Left lung (tissue), 14 donors: ENCODE measurements around the gene ARHGAP45. TPM values are rescaled to one million over a fixed set of nuclear protein-coding genes. Genes with fewer than 3 reads are reported as not detected.

Source experiments
- ATAC-seq: fragments of 200-7000 bp; cut with Tn5 transposase; one replicate; pipeline ENCODE4 v1.9.1; 2020; ENCODE audit warnings: moderate library complexity
- DNase-seq, 4 donors: peaks; one replicate each; pipeline ENCODE4 v3.0.0-alpha.2; 2013 to 2020
- H3K27ac ChIP-seq, 2 donors: fragments of 200-600 bp; sonication (generic) in 1 of 2; one replicate each; pipeline versions ENCODE4 v1.5.0 to v1.8.0; 2020 to 2021
- H3K27me3 ChIP-seq, 2 donors: fragments of 200-600 bp; sonication (generic) in 1 of 2; one replicate each; pipeline versions ENCODE4 v1.5.0 to v1.8.0; 2020 to 2021
- H3K36me3 ChIP-seq, 2 donors: fragments of 200-600 bp; sonication (generic) in 1 of 2; one replicate each; pipeline versions ENCODE4 v1.5.0 to v1.8.0; 2020 to 2021
- H3K4me1 ChIP-seq, 2 donors: fragments of 200-600 bp; one replicate each; pipeline ENCODE4 v1.8.0; 2021
- H3K4me3 ChIP-seq, 2 donors: fragments of 200-600 bp; sonication (generic) in 1 of 2; one replicate each; pipeline versions ENCODE4 v1.5.0 to v1.8.0; 2020 to 2021; ENCODE audit warnings: mild to moderate bottlenecking in 1 of 2
- H3K9me3 ChIP-seq, 2 donors: fragments of 200-600 bp; sonication (generic) in 1 of 2; one replicate each; pipeline versions ENCODE4 v1.5.0 to v1.8.0; 2020 to 2021
- intact Hi-C, 2 donors: fragments of 100-400 bp; cut with DNase I; formaldehyde crosslinking; loops; one replicate each; pipeline versions ENCODE4 v1.11.2 to v1.14.2; 2022
- long read RNA-seq, 12 donors: library from polyadenylated mRNA in 2 of 12; unstranded in 2 of 12; transcript quantifications; one replicate each; pipeline ENCODE4 v2.0.0 and lab custom pipeline, GENCODE V29; 2019 to 2026
- polyA plus RNA-seq, 6 donors: library from polyadenylated mRNA; unstranded; fragments of 120-200 nt; gene quantifications; one replicate each; pipeline ENCODE4 v1.2.1, GENCODE V29; 2013; ENCODE audit not compliant: insufficient read length in 6 of 6
- total RNA-seq, 2 donors: library from RNA; stranded (reverse); fragmentation: NEBNext Ultra II Directional; extraction: Animal tissue kit (Norgen Biotek cat#: 25700); gene quantifications; one replicate each; pipeline ENCODE4 v1.2.1, GENCODE V29; 2021
- TF ChIP-seq, protein P1 (sequence below), 2 donors: fragments of 200-600 bp; sonication (generic) in 1 of 2; IDR thresholded peaks; one replicate each; pipeline versions ENCODE4 v1.5.0 to v1.8.0; 2021; ENCODE audit warnings: antibody characterized with exemption in 2 of 2
- donor health status: DM: no; HTN: yes; CAD: no.
- donor health status: DM: no; HTN: no; CAD: no.

Gene ARHGAP45, protein sequence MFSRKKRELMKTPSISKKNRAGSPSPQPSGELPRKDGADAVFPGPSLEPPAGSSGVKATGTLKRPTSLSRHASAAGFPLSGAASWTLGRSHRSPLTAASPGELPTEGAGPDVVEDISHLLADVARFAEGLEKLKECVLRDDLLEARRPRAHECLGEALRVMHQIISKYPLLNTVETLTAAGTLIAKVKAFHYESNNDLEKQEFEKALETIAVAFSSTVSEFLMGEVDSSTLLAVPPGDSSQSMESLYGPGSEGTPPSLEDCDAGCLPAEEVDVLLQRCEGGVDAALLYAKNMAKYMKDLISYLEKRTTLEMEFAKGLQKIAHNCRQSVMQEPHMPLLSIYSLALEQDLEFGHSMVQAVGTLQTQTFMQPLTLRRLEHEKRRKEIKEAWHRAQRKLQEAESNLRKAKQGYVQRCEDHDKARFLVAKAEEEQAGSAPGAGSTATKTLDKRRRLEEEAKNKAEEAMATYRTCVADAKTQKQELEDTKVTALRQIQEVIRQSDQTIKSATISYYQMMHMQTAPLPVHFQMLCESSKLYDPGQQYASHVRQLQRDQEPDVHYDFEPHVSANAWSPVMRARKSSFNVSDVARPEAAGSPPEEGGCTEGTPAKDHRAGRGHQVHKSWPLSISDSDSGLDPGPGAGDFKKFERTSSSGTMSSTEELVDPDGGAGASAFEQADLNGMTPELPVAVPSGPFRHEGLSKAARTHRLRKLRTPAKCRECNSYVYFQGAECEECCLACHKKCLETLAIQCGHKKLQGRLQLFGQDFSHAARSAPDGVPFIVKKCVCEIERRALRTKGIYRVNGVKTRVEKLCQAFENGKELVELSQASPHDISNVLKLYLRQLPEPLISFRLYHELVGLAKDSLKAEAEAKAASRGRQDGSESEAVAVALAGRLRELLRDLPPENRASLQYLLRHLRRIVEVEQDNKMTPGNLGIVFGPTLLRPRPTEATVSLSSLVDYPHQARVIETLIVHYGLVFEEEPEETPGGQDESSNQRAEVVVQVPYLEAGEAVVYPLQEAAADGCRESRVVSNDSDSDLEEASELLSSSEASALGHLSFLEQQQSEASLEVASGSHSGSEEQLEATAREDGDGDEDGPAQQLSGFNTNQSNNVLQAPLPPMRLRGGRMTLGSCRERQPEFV
- total RNA-seq (10 to 100 TPM; 71.1 to 83.8 TPM), polyA plus RNA-seq (10 to 100 TPM in 5 of 6 donors, 1 to 10 TPM in 1; 8.5 to 12.3 (median 11.2) TPM)
- long read RNA-seq, donor 1, partial matches to known transcripts, result 84 of 211 reads
- long read RNA-seq, donor 1, other reads (novel, unspliced or antisense), result 127 of 211 reads
- long read RNA-seq, donor 2, partial matches to known transcripts, result 228 of 228 reads
- long read RNA-seq, donor 2, other reads (novel, unspliced or antisense), result 0 of 228 reads
- long read RNA-seq, donor 3, full-length matches to known transcripts, result 2 of 124 reads
- long read RNA-seq, donor 3, partial matches to known transcripts, result 122 of 124 reads
- long read RNA-seq, donor 3, other reads (novel, unspliced or antisense), result 0 of 124 reads
- long read RNA-seq, donor 4, full-length matches to known transcripts, result 3 of 3 reads
- long read RNA-seq, donor 4, partial matches to known transcripts, result 0 of 3 reads
- long read RNA-seq, donor 4, other reads (novel, unspliced or antisense), result 0 of 3 reads
- long read RNA-seq, donor 5, partial matches to known transcripts, result 44 of 150 reads
- long read RNA-seq, donor 5, other reads (novel, unspliced or antisense), result 105 of 150 reads
- long read RNA-seq, donor 6, full-length matches to known transcripts, result 1 of 1 reads
- long read RNA-seq, donor 6, partial matches to known transcripts, result 0 of 1 reads
- long read RNA-seq, donor 6, other reads (novel, unspliced or antisense), result 0 of 1 reads
- long read RNA-seq, donor 7, partial matches to known transcripts, result 0 of 2 reads
- long read RNA-seq, donor 7, other reads (novel, unspliced or antisense), result 0 of 2 reads
- long read RNA-seq, donor 8, full-length matches to known transcripts, result 5 of 5 reads
- long read RNA-seq, donor 8, partial matches to known transcripts, result 0 of 5 reads
- long read RNA-seq, donor 8, other reads (novel, unspliced or antisense), result 0 of 5 reads
- long read RNA-seq, donor 9, result 0 reads
- long read RNA-seq, donor 10, full-length matches to known transcripts, result 6 of 14 reads
- long read RNA-seq, donor 10, partial matches to known transcripts, result 7 of 14 reads
- long read RNA-seq, donor 10, other reads (novel, unspliced or antisense), result 1 of 14 reads
- long read RNA-seq, donor 11, result 0 reads
- long read RNA-seq, donor 12, partial matches to known transcripts, result 180 of 181 reads
- long read RNA-seq, donor 12, other reads (novel, unspliced or antisense), result 0 of 181 reads

DNA sequence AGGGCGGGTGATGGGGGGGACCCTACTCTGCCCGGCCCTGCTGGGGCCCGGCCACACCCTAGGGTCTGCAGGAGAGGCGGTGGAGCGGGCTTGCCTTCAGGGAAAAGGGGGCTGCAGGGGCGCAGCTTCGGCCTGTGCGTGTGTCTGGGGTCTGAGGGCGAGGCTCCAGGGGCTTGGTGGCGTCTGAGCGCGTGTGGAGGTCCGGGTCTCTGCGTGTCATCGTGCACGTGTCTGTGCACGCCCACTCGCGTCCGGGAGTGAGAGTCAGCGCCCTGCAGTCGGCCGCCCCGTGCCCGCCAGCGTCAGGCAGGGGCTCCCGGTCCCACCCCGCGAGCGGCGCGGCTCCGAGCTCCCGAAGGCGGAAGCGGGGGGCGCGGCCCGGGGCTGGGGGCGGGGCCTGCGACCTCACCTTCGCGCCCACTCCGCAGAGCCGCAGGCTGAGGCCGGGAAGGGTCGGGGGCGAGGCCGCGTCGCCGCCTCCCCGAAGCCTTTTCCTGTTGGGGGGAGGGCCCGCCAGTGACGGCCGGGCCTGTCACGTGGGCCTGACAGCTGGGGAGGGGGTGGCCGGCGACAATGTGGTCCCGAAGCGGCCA is at the start of gene ARHGAP45:
ARHGAP45 (plus strand) TSS at position 420 of the 593 bp plus-strand sequence. CDS start 239 bp downstream, outside the sequence.
- peak within 1 kb of the TSS; percentile 41 to 85 for H3K4me3 ChIP-seq
- H3K9me3 ChIP-seq, result no peaks in the 10 kb centered on the region
- peaks cover 0 to 13% of the 10 kb centered on the region in 2 donors for H3K36me3 ChIP-seq
- H3K27me3 ChIP-seq, result peaks cover 10 to 41% of the 10 kb centered on the region in 2 donors
- H3K4me1 ChIP-seq, result peaks cover 6 to 76% of the 10 kb centered on the region in 2 donors
- DNase-seq (peak in 2 of 4 donors; percentile 70 to 93), ATAC-seq (peak; percentile 14)
- peak within 1 kb of the TSS; percentile 75 to 92 for H3K27ac ChIP-seq
- TF ChIP-seq, protein P1, sequence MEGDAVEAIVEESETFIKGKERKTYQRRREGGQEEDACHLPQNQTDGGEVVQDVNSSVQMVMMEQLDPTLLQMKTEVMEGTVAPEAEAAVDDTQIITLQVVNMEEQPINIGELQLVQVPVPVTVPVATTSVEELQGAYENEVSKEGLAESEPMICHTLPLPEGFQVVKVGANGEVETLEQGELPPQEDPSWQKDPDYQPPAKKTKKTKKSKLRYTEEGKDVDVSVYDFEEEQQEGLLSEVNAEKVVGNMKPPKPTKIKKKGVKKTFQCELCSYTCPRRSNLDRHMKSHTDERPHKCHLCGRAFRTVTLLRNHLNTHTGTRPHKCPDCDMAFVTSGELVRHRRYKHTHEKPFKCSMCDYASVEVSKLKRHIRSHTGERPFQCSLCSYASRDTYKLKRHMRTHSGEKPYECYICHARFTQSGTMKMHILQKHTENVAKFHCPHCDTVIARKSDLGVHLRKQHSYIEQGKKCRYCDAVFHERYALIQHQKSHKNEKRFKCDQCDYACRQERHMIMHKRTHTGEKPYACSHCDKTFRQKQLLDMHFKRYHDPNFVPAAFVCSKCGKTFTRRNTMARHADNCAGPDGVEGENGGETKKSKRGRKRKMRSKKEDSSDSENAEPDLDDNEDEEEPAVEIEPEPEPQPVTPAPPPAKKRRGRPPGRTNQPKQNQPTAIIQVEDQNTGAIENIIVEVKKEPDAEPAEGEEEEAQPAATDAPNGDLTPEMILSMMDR (IDR thresholded peaks at IDR 0.05), result no peak
- intact Hi-C loops, result no loop called here

DNA sequence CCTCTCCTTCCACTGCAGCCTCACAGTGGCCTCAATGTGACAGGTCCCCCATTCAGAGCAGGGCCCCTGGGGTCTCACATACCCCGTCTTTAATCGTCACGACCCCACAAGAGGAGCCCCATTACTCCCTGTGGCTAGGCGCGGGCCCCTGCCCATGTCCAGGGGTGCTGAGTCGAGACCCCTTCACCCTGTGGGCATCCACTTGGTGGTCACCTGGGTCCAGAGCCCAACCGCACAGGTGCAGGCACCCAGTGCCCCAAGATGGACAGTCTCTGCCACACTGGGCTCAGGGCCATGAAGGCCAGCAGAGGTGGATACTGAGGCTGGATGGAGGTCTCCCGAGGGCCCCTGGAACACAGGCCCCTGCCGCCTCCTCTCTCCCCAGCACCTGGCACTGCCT is 49.1 kb upstream of the ARHGAP45 start:
- peak in 1 of 4 donors; percentile 60 for DNase-seq
- Histone ChIP-seq H3K27me3 (no peaks in the 10 kb centered on the region), H3K4me3 (no peak overlapping the region), H3K4me1 (peaks cover 49 to 67% of the 10 kb centered on the region in 2 donors), H3K36me3 (peaks cover 0 to 37% of the 10 kb centered on the region in 2 donors), H3K9me3 (no peaks in the 10 kb centered on the region), H3K27ac (no peak overlapping the region)
- intact Hi-C loops, result no loop called here
- TF ChIP-seq, protein P1 (IDR thresholded peaks at IDR 0.05), result no peak
- no peak for ATAC-seq

DNA sequence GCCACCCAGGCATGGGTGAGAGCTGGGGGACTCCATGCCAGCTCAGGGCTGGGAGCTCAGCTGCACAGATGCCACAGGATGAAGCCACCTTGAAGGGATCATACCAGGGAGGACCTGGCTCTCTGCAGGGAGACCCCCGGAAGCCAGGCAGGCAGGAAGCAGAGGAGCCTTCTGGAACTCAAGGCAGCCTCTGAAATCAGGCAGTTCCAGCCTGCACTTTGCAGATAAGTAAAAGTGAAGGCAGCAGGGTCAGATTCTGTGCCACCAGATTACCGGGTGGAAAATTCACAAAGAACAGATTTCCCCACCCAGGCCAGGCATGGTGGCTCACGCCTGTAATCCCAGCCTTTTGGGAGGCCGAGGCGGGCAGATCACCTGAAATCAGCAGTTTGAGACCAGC is 48.6 kb upstream of the ARHGAP45 start:
- no peak for DNase-seq
- Histone ChIP-seq H3K36me3 (peaks cover 0 to 32% of the 10 kb centered on the region in 2 donors), H3K27ac (no peak overlapping the region), H3K9me3 (no peaks in the 10 kb centered on the region), H3K4me1 (peaks cover 49 to 72% of the 10 kb centered on the region in 2 donors), H3K27me3 (no peaks in the 10 kb centered on the region), H3K4me3 (no peak overlapping the region)
- ATAC-seq, result no peak
- TF ChIP-seq, protein P1 (IDR thresholded peaks at IDR 0.05), result no peak
- intact Hi-C loops, result no loop called here
